Left lung (tissue), 10 donors: ENCODE measurements around the gene CDH6. TPM values are rescaled to one million over a fixed set of nuclear protein-coding genes. Genes with fewer than 3 reads are reported as not detected.

ENCODE experiments used
- ATAC-seq: fragments of 200-7000 bp; cut with Tn5 transposase; one replicate; pipeline ENCODE4 v1.9.1; 2020; ENCODE audit warnings: moderate library complexity
- DNase-seq, 4 donors: peaks; one replicate each; pipeline ENCODE4 v3.0.0-alpha.2; 2013 to 2020
- H3K27ac ChIP-seq, 2 donors: fragments of 200-600 bp; sonication (generic) in 1 of 2; one replicate each; pipeline versions ENCODE4 v1.5.0 to v1.8.0; 2020 to 2021
- H3K27me3 ChIP-seq, 2 donors: fragments of 200-600 bp; sonication (generic) in 1 of 2; one replicate each; pipeline versions ENCODE4 v1.5.0 to v1.8.0; 2020 to 2021
- H3K36me3 ChIP-seq, 2 donors: fragments of 200-600 bp; sonication (generic) in 1 of 2; one replicate each; pipeline versions ENCODE4 v1.5.0 to v1.8.0; 2020 to 2021
- H3K4me1 ChIP-seq, 2 donors: fragments of 200-600 bp; one replicate each; pipeline ENCODE4 v1.8.0; 2021
- H3K4me3 ChIP-seq, 2 donors: fragments of 200-600 bp; sonication (generic) in 1 of 2; one replicate each; pipeline versions ENCODE4 v1.5.0 to v1.8.0; 2020 to 2021; ENCODE audit warnings: mild to moderate bottlenecking in 1 of 2
- H3K9me3 ChIP-seq, 2 donors: fragments of 200-600 bp; sonication (generic) in 1 of 2; one replicate each; pipeline versions ENCODE4 v1.5.0 to v1.8.0; 2020 to 2021
- intact Hi-C, 2 donors: fragments of 100-400 bp; cut with DNase I; formaldehyde crosslinking; loops; one replicate each; pipeline versions ENCODE4 v1.11.2 to v1.14.2; 2022
- polyA plus RNA-seq, 6 donors: library from polyadenylated mRNA; unstranded; fragments of 120-200 nt; gene quantifications; one replicate each; pipeline ENCODE4 v1.2.1, GENCODE V29; 2013; ENCODE audit not compliant: insufficient read length in 6 of 6
- total RNA-seq, 2 donors: library from RNA; stranded (reverse); fragmentation: NEBNext Ultra II Directional; extraction: Animal tissue kit (Norgen Biotek cat#: 25700); gene quantifications; one replicate each; pipeline ENCODE4 v1.2.1, GENCODE V29; 2021
- TF ChIP-seq, protein P1 (sequence below), 2 donors: fragments of 200-600 bp; sonication (generic) in 1 of 2; IDR thresholded peaks; one replicate each; pipeline versions ENCODE4 v1.5.0 to v1.8.0; 2021; ENCODE audit warnings: antibody characterized with exemption in 2 of 2
- donor health status: DM: no; HTN: yes; CAD: no.
- donor health status: DM: no; HTN: no; CAD: no.

Gene CDH6
- total and polyA plus RNA-seq, 8 donors, result 7.4 to 13.2 (median 9.1) TPM

DNA sequence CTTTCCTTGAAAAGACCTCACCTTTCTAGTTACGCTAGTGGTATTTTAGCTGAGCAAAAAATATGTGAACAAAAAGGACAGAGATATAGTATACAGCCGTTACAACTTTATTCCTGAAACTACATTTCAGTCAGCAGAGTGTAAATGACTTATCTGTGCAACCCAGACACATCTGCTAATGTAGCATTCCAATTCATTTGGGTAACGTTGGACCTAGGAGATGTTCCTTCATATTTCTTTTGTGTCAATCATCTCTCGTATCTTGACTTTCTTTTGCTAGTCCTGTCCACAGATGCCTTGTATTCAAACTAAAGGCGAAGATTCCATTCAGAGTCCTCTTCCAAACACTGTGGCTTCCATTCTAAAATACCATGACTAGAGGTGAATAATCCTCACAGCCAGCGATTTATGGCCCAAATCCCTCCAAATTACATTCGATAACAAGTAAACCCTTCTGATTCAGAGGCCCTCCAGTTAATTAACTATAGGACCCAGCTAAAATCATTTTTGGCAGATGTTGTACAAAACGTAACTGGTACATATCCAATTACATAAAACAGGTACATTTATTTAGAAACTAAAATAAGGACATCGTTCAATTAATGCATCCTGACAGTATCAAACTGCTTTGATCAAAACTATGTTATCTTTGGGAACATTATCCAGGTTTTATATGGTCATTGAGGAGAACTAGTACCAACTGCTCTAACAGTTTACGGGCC, 182.7 kb downstream of the CDH6 start:
- H3K9me3 ChIP-seq, result no peaks in the 10 kb centered on the region
- no peaks in the 10 kb centered on the region for H3K36me3 ChIP-seq
- ATAC-seq, result no peak
- no peak for DNase-seq
- intact Hi-C loops, result no loop called here
- no peak overlapping the region for H3K27ac ChIP-seq
- no peaks in the 10 kb centered on the region for H3K4me1 ChIP-seq
- H3K27me3 ChIP-seq, result no peaks in the 10 kb centered on the region
- no peak overlapping the region for H3K4me3 ChIP-seq
- TF ChIP-seq, protein P1, sequence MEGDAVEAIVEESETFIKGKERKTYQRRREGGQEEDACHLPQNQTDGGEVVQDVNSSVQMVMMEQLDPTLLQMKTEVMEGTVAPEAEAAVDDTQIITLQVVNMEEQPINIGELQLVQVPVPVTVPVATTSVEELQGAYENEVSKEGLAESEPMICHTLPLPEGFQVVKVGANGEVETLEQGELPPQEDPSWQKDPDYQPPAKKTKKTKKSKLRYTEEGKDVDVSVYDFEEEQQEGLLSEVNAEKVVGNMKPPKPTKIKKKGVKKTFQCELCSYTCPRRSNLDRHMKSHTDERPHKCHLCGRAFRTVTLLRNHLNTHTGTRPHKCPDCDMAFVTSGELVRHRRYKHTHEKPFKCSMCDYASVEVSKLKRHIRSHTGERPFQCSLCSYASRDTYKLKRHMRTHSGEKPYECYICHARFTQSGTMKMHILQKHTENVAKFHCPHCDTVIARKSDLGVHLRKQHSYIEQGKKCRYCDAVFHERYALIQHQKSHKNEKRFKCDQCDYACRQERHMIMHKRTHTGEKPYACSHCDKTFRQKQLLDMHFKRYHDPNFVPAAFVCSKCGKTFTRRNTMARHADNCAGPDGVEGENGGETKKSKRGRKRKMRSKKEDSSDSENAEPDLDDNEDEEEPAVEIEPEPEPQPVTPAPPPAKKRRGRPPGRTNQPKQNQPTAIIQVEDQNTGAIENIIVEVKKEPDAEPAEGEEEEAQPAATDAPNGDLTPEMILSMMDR (IDR thresholded peaks at IDR 0.05), result no peak

DNA sequence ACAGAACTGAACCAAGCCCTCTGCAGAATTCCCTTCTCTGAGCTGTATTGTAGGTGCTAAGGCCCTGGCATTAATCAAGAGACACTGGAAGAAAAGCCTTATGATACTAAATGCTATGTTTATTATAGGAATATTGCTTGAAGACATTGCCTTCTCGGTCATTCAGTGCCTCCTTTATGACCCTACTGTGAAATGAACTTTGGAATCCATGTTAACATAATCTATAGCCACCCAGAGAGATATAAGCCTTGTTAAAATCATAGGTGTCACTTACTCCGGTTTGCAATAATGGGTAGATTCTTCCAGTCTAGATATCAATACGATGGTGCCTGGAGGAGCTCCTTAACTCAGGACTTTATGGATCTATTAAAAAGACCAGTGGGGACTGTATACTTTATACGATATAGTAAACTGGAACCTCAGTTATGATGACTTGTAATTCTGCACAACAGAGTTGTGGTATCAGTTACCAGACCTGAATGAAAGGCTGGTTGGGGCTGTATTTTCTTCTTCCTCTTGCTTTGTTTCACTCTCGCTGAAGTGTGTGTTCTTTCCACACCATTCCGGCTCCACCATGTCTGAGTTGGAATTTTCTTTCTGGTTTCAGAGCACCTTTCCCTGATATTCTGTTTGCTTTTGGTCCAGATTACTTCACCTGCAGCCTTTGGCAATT, 183.9 kb downstream of the CDH6 start:
- no peak for ATAC-seq
- Histone ChIP-seq H3K27ac (no peak overlapping the region), H3K4me3 (no peak overlapping the region), H3K27me3 (no peaks in the 10 kb centered on the region), H3K9me3 (no peaks in the 10 kb centered on the region), H3K36me3 (no peaks in the 10 kb centered on the region), H3K4me1 (no peaks in the 10 kb centered on the region)
- TF ChIP-seq, protein P1 (IDR thresholded peaks at IDR 0.05), result no peak
- intact Hi-C loops, result no loop called here
- no peak for DNase-seq

DNA sequence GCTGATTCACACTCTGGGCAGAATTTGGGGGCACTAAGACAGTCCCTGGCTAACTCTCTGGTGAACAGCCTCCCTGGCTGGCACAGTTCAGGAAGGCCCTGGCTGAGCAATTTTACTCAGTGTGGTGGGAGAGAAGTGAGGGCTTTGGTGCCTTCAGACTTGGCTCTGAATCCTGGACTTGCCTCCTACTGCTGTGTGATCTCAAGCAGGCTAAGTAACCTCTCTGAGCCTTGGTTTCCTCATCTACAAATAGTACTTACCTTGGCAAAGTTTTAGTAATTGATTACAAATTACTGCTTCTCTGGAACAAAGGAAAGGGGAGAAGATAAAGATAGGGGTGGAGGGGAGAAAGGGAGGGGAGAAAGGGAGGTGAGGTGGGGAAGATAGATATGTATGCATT, 184.7 kb downstream of the CDH6 start:
- Histone ChIP-seq H3K4me3 (no peak overlapping the region), H3K9me3 (no peaks in the 10 kb centered on the region), H3K27ac (no peak overlapping the region), H3K36me3 (no peaks in the 10 kb centered on the region), H3K4me1 (no peaks in the 10 kb centered on the region), H3K27me3 (no peaks in the 10 kb centered on the region)
- intact Hi-C loops, result no loop called here
- no peak for ATAC-seq
- TF ChIP-seq, protein P1 (IDR thresholded peaks at IDR 0.05), result no peak
- no peak for DNase-seq
